DOHH2 (cell line): ENCODE measurements around the gene POU5F2.

Experiments
- H3F3A ChIP-seq: fragments of 200-600 bp; sonication (generic), shearing (Covaris generic); 2 replicates; pipeline ENCODE4 v1.6.0; 2016; ENCODE audit warnings: antibody characterized with exemption, mild to moderate bottlenecking; ENCODE audit not compliant: control insufficient read depth, insufficient read depth
- H3K27ac ChIP-seq: fragments of 200-600 bp; sonication (generic); 2 replicates; pipeline ENCODE4 v1.5.1; 2014; ENCODE audit warnings: low read depth, mild to moderate bottlenecking, low read length, moderate library complexity
- H3K27me3 ChIP-seq: fragments of 200-600 bp; sonication (generic); 2 replicates; pipeline ENCODE4 v1.6.1; 2014; ENCODE audit warnings: mild to moderate bottlenecking, low read length, mixed read lengths; ENCODE audit not compliant: control insufficient read depth
- H3K36me3 ChIP-seq: fragments of 200-600 bp; sonication (generic); 2 replicates; pipeline ENCODE4 v1.6.1; 2014; ENCODE audit warnings: mild to moderate bottlenecking, low read length, moderate library complexity, mixed read lengths; ENCODE audit not compliant: control insufficient read depth
- H3K4me1 ChIP-seq: fragments of 200-600 bp; sonication (generic); 2 replicates; pipeline ENCODE4 v1.6.1; 2014; ENCODE audit warnings: mild to moderate bottlenecking, low read length, mixed read lengths; ENCODE audit not compliant: control insufficient read depth
- H3K4me2 ChIP-seq: fragments of 200-600 bp; sonication (generic); 2 replicates; pipeline ENCODE4 v1.6.0; 2014; ENCODE audit warnings: mild to moderate bottlenecking, low read length, moderate library complexity
- H3K4me3 ChIP-seq: fragments of 200-600 bp; sonication (generic); 2 replicates; pipeline ENCODE4 v1.5.1; 2014; ENCODE audit warnings: mild to moderate bottlenecking, low read length, mixed read lengths
- H3K79me2 ChIP-seq: fragments of 200-600 bp; sonication (generic); 2 replicates; pipeline ENCODE4 v1.6.1; 2014; ENCODE audit warnings: mild to moderate bottlenecking, low read length, mixed read lengths; ENCODE audit not compliant: control insufficient read depth
- H3K9me2 ChIP-seq: fragments of 200-600 bp; sonication (generic); replicated peaks from 2 replicates; pipeline ENCODE4 v1.6.1; 2014; ENCODE audit warnings: mild to moderate bottlenecking, low read length, mixed read lengths; ENCODE audit not compliant: control insufficient read depth
- H3K9me3 ChIP-seq: fragments of 200-600 bp; sonication (generic); 2 replicates; pipeline ENCODE4 v1.6.1; 2014; ENCODE audit warnings: antibody characterized with exemption, low read length, mixed read lengths; ENCODE audit not compliant: control insufficient read depth, insufficient read depth
- H4K20me1 ChIP-seq: fragments of 200-600 bp; sonication (generic); 2 replicates; pipeline ENCODE4 v1.6.0; 2014; ENCODE audit warnings: low read depth, mild to moderate bottlenecking, antibody characterized with exemption, low read length, moderate library complexity; ENCODE audit not compliant: control insufficient read depth, insufficient read depth
- CTCF ChIP-seq: fragments of 200-600 bp; sonication (generic); IDR thresholded peaks from one replicate; pipeline ENCODE4 v1.5.1; 2014; ENCODE audit warnings: antibody characterized with exemption, mild to moderate bottlenecking, low read depth, low read length; ENCODE audit not compliant: poor library complexity, severe bottlenecking
- EZH2phosphoT487 ChIP-seq: fragments of 200-600 bp; sonication (generic); IDR thresholded peaks from 2 replicates; pipeline ENCODE4 v1.6.1; 2017; ENCODE audit warnings: borderline replicate concordance, mild to moderate bottlenecking, antibody characterized with exemption, low read length, moderate library complexity, mixed read lengths

Gene POU5F2

DNA sequence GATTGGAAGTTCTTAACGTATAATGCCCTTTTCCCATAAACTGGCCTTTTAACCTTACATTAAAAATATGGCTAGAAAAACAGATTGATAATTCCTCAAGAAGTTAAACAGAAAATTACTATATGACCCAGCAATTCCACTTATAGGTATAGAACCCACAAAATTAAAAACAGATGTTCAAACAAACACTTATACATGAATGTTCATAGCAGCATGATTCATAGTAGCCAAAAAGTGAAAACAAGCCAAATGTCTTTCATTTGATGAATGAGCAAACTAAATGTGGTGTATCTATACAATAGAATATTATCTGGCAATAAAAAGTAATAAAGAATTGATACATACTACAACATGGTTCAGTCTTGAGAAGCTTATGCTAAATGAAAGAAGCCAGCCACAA lies 35.5 kb downstream of the POU5F2 start:
- no peak overlapping the region for H3K27ac ChIP-seq
- TF ChIP-seq CTCF (no peak), EZH2phosphoT487 (no peak)
- H4K20me1 ChIP-seq: no peaks in the 10 kb centered on the region
- H3K9me3 ChIP-seq: no peaks in the 10 kb centered on the region
- H3K36me3 ChIP-seq: no peaks in the 10 kb centered on the region
- H3K9me2 ChIP-seq: no peaks in the 10 kb centered on the region
- no peak overlapping the region for H3K4me3 ChIP-seq
- no peaks in the 10 kb centered on the region for H3F3A ChIP-seq
- no peaks in the 10 kb centered on the region for H3K79me2 ChIP-seq
- H3K27me3 ChIP-seq: no peaks in the 10 kb centered on the region
- H3K4me1 ChIP-seq: no peaks in the 10 kb centered on the region
- no peak overlapping the region for H3K4me2 ChIP-seq

- TF ChIP-seq CTCF (no peak), EZH2phosphoT487 (no peak)
- Histone ChIP-seq H3K79me2 (no peaks in the 10 kb centered on the region), H3K27me3 (no peaks in the 10 kb centered on the region), H3K36me3 (no peaks in the 10 kb centered on the region), H3K4me2 (no peak overlapping the region), H3K9me2 (no peaks in the 10 kb centered on the region), H3F3A (no peaks in the 10 kb centered on the region), H3K27ac (no peak overlapping the region), H3K9me3 (no peaks in the 10 kb centered on the region), H4K20me1 (no peaks in the 10 kb centered on the region), H3K4me1 (no peaks in the 10 kb centered on the region), H3K4me3 (no peak overlapping the region)
These were observed 36.4 kb downstream of the POU5F2 start for GRCh38 chr5:93704996-93705395.

GRCh38 chr5:93691997-93692396 lies 49.4 kb downstream of the POU5F2 start:
- Histone ChIP-seq H3K9me2 (no peaks in the 10 kb centered on the region), H3F3A (no peaks in the 10 kb centered on the region)

More at GRCh38 chr5:93691997-93692396, 49.4 kb downstream of the POU5F2 start:
- Histone ChIP-seq H3K27me3 (no peaks in the 10 kb centered on the region), H3K36me3 (no peaks in the 10 kb centered on the region), H3K4me3 (no peak overlapping the region), H3K4me1 (no peaks in the 10 kb centered on the region), H3K27ac (no peak overlapping the region), H3K9me3 (no peaks in the 10 kb centered on the region), H3K4me2 (no peak overlapping the region), H3K79me2 (no peaks in the 10 kb centered on the region), H4K20me1 (no peaks in the 10 kb centered on the region)
- no peak for TF ChIP-seq EZH2phosphoT487
- no peak for TF ChIP-seq CTCF
